ENCODE results near the gene KLHDC3.
"Not testable (repeated sequence)": the region's sequence is repeated elsewhere in the genome, so short reads cannot be mapped to it uniquely, and the experiment has no call there.

KLHDC3 gene

GRCh38 chr6:42987533-42988451 lies 26.3 kb upstream of the KLHDC3 start:
- no peak for DNase-seq

- DNase-seq = no peak
These were observed 25.5 kb upstream of the KLHDC3 start for GRCh38 chr6:42988486-42989020.

GRCh38 chr6:42989923-42990322 lies 24.1 kb upstream of the KLHDC3 start:
- DNase-seq = no peak

GRCh38 chr6:42993445-42993844 lies 20.6 kb upstream of the KLHDC3 start:
- DNase-seq = no peak

GRCh38 chr6:42996513-42996912 lies 17.5 kb upstream of the KLHDC3 start:
- no peak for DNase-seq

- DNase-seq = not testable (repeated sequence)
These were observed 15.8 kb upstream of the KLHDC3 start for GRCh38 chr6:42998205-42998604.

GRCh38 chr6:43001843-43002242 lies 12.2 kb upstream of the KLHDC3 start:
- DNase-seq = no peak

GRCh38 chr6:43005844-43006243 lies 8.2 kb upstream of the KLHDC3 start:
- no peak for DNase-seq

GRCh38 chr6:43006251-43006650 lies 7.8 kb upstream of the KLHDC3 start:
- no peak for DNase-seq

GRCh38 chr6:43007126-43007525 lies 6.9 kb upstream of the KLHDC3 start:
- DNase-seq = no peak

- peak in 10 of 56 donors; percentile 4 to 32 (median 7) for DNase-seq
These were observed 4.9 kb upstream of the KLHDC3 start for GRCh38 chr6:43009124-43009523.

- no peak for DNase-seq
These were observed 2.8 kb upstream of the KLHDC3 start for GRCh38 chr6:43011207-43011606.

- DNase-seq = no peak
These were observed 1.7 kb upstream of the KLHDC3 start for GRCh38 chr6:43012364-43012763.

GRCh38 chr6:43013097-43013842 lies 779 bp upstream of the KLHDC3 start:
- peak in 16 of 56 donors; percentile 24 to 76 (median 46) for DNase-seq

GRCh38 chr6:43014434-43014909 lies 423 bp downstream of the KLHDC3 start:
- no peak for DNase-seq

- DNase-seq = no peak
These were observed 2.3 kb downstream of the KLHDC3 start for GRCh38 chr6:43016176-43016942.

- no peak for DNase-seq
These were observed 2.9 kb downstream of the KLHDC3 start for GRCh38 chr6:43016943-43017334.

GRCh38 chr6:43019152-43019551 lies 5.1 kb downstream of the KLHDC3 start:
- DNase-seq = no peak

GRCh38 chr6:43020052-43020705 lies 6.1 kb downstream of the KLHDC3 start:
- no peak for DNase-seq

- DNase-seq = no peak
These were observed 6.8 kb downstream of the KLHDC3 start for GRCh38 chr6:43020847-43021246.

Data from amygdala (tissue), 56 donors.